H1 (cell line): ENCODE results near the gene WWC1. TPM values are rescaled to one million over a fixed set of nuclear protein-coding genes. Genes with fewer than 3 reads are reported as not detected.

Source experiments
- CTCF ChIA-PET: fragments of 300-600 bp; sonication (Branson Sonifier 250); formaldehyde crosslinking; loops from one replicate; lab custom pipeline; 2021; ENCODE audit not compliant: partially characterized antibody; lab: Charles Lee
- POLR2A ChIA-PET: fragments of 300-600 bp; sonication (Branson Sonifier 250); formaldehyde crosslinking; loops from one replicate; lab custom pipeline; 2021; ENCODE audit warnings: inconsistent platforms; ENCODE audit not compliant: partially characterized antibody; lab: Charles Lee
- DNase-seq, 2 experiments: peaks; one replicate each; pipeline versions ENCODE4 v3.0.0 to v3.0.0-alpha.2; 2010 to 2022; ENCODE audit warnings: low spot score in 2 of 2, low read depth in 1 of 2, mixed read lengths in 1 of 2
- FAIRE-seq: peaks from 2 replicates; lab custom pipeline; 2011; peaks lifted over from hg19 to GRCh38; lab: Jason Lieb, UNC
- H2AFZ ChIP-seq: 2 replicates; pipeline ENCODE4 v1.8.1; 2012; ENCODE audit warnings: low read length, inconsistent platforms
- H2AK5ac ChIP-seq: 2 replicates; pipeline ENCODE4 v1.6.1; 2013; ENCODE audit warnings: low read depth, low read length
- H2BK120ac ChIP-seq: replicated peaks from 2 replicates; pipeline ENCODE3; 2013; ENCODE audit warnings: low read depth, low read length, inconsistent platforms
- H2BK12ac ChIP-seq: 2 replicates; pipeline ENCODE4 v1.6.1; 2013; ENCODE audit warnings: low read depth, low read length
- H2BK15ac ChIP-seq: 2 replicates; pipeline ENCODE4 v1.6.1; 2013; ENCODE audit warnings: low read length
- H2BK20ac ChIP-seq: 2 replicates; pipeline ENCODE4 v1.6.1; 2013; ENCODE audit warnings: low read length
- H2BK5ac ChIP-seq: 2 replicates; pipeline ENCODE4 v1.6.1; 2013; ENCODE audit warnings: low read depth, low read length
- H3K14ac ChIP-seq: 2 replicates; pipeline ENCODE4 v1.6.1; 2013; ENCODE audit warnings: inconsistent platforms; ENCODE audit not compliant: insufficient read length
- H3K18ac ChIP-seq: 2 replicates; pipeline ENCODE4 v1.6.1; 2013; ENCODE audit warnings: low read length; ENCODE audit errors: extremely low read depth
- H3K23ac ChIP-seq: 2 replicates; pipeline ENCODE4 v1.6.1; 2013; ENCODE audit warnings: inconsistent platforms; ENCODE audit not compliant: insufficient read length
- H3K23me2 ChIP-seq: 2 replicates; pipeline ENCODE4 v1.6.1; 2013; ENCODE audit warnings: low read depth, low read length
- H3K27ac ChIP-seq: 2 replicates; pipeline ENCODE4 v1.6.1; 2011; ENCODE audit warnings: low read depth, low read length, inconsistent platforms
- H3K27me3 ChIP-seq, 4 experiments: replicated peaks in 1 of 4; 1 replicate in 1 of 4; 2 replicates in 3 of 4; pipeline versions ENCODE4 v1.6.1 to v1.8.1; 2011 to 2013; ENCODE audit warnings: low read length in 3 of 4, mild to moderate bottlenecking in 3 of 4, inconsistent platforms in 2 of 4, mixed read lengths in 2 of 4, moderate library complexity in 1 of 4; ENCODE audit not compliant: control insufficient read depth in 3 of 4, insufficient read depth in 3 of 4; ENCODE audit errors: extremely low read depth in 1 of 4
- H3K36me3 ChIP-seq, 4 experiments: 2 replicates each; pipeline versions ENCODE4 v1.6.1 to v1.8.1; 2011 to 2013; ENCODE audit warnings: mild to moderate bottlenecking in 4 of 4, low read length in 3 of 4, moderate library complexity in 2 of 4, control low read depth in 1 of 4, inconsistent platforms in 1 of 4; ENCODE audit not compliant: insufficient read depth in 4 of 4, control insufficient read depth in 2 of 4
- H3K4ac ChIP-seq: replicated peaks from 2 replicates; pipeline ENCODE3; 2013; ENCODE audit warnings: low read length, low read depth, mixed read lengths, inconsistent platforms; ENCODE audit not compliant: insufficient read length
- H3K4me1 ChIP-seq, 4 experiments: replicated peaks in 1 of 4; 1 replicate in 1 of 4; 2 replicates in 3 of 4; pipeline versions ENCODE4 v1.6.1 to v1.8.1; 2011 to 2013; ENCODE audit warnings: low read length in 3 of 4, inconsistent platforms in 2 of 4, mixed read lengths in 1 of 4; ENCODE audit not compliant: insufficient read depth in 4 of 4, control insufficient read depth in 3 of 4
- H3K4me2 ChIP-seq, 2 experiments: 2 replicates each; pipeline versions ENCODE4 v1.6.1 to v1.8.1; 2011 to 2013; ENCODE audit warnings: low read depth in 2 of 2, low read length in 2 of 2, control low read depth in 1 of 2, inconsistent platforms in 1 of 2, mild to moderate bottlenecking in 1 of 2; ENCODE audit not compliant: insufficient read depth in 1 of 2
- H3K4me3 ChIP-seq, 4 experiments: fragments of 200-600, 300-600 bp in 1 of 4; sonication (generic), shearing (Covaris generic), sonication (Bioruptor Twin) in 1 of 4; 2 replicates each; pipeline versions ENCODE4 v1.5.1 to v1.8.1; 2011 to 2016; ENCODE audit warnings: low read length in 4 of 4, low read depth in 3 of 4, control low read depth in 2 of 4, inconsistent platforms in 2 of 4, mild to moderate bottlenecking in 2 of 4, mixed read lengths in 1 of 4, moderate library complexity in 1 of 4; ENCODE audit not compliant: insufficient read depth in 2 of 4; ENCODE audit errors: extremely low read depth in 1 of 4
- H3K56ac ChIP-seq: replicated peaks from 2 replicates; pipeline ENCODE3; 2013; ENCODE audit warnings: low read depth, mild to moderate bottlenecking, mixed read lengths, low read length, inconsistent platforms; ENCODE audit not compliant: insufficient read length
- H3K79me1 ChIP-seq: 2 replicates; pipeline ENCODE4 v1.6.1; 2013; ENCODE audit warnings: low read depth, low read length, control low read depth
- H3K79me2 ChIP-seq, 2 experiments: 2 replicates each; pipeline versions ENCODE4 v1.6.1 to v1.8.1; 2012 to 2013; ENCODE audit warnings: low read length in 2 of 2, mild to moderate bottlenecking in 2 of 2, inconsistent platforms in 1 of 2; ENCODE audit not compliant: insufficient read depth in 2 of 2, control insufficient read depth in 1 of 2
- H3K9ac ChIP-seq, 4 experiments: replicated peaks in 1 of 4; 1 replicate in 1 of 4; 2 replicates in 3 of 4; pipeline versions ENCODE4 v1.6.1 to v1.8.1; 2011 to 2013; ENCODE audit warnings: low read depth in 3 of 4, low read length in 3 of 4, control low read depth in 2 of 4, mild to moderate bottlenecking in 2 of 4, moderate library complexity in 2 of 4, inconsistent platforms in 1 of 4; ENCODE audit errors: extremely low read depth in 1 of 4
- H3K9me3 ChIP-seq, 2 experiments: 2 replicates each; pipeline versions ENCODE4 v1.6.1 to v1.8.1; 2012 to 2013; ENCODE audit warnings: mild to moderate bottlenecking in 2 of 2, moderate library complexity in 2 of 2, control low read depth in 1 of 2, inconsistent platforms in 1 of 2, low read depth in 1 of 2, low read length in 1 of 2, mixed read lengths in 1 of 2; ENCODE audit not compliant: insufficient read depth in 2 of 2
- H4K20me1 ChIP-seq, 2 experiments: replicated peaks in 1 of 2; 2 replicates each; pipeline versions ENCODE3 to v1.8.1; 2011 to 2013; ENCODE audit warnings: inconsistent platforms in 2 of 2, low read length in 2 of 2, mild to moderate bottlenecking in 1 of 2; ENCODE audit not compliant: insufficient read depth in 2 of 2, control insufficient read depth in 1 of 2
- H4K5ac ChIP-seq: 2 replicates; pipeline ENCODE4 v1.6.1; 2013; ENCODE audit warnings: low read length, low read depth, mixed read lengths, inconsistent platforms; ENCODE audit not compliant: insufficient read length
- H4K8ac ChIP-seq: 2 replicates; pipeline ENCODE4 v1.8.0; 2013; ENCODE audit warnings: mild to moderate bottlenecking, moderate library complexity, low read length, inconsistent platforms; ENCODE audit not compliant: insufficient read depth; ENCODE audit errors: extremely low read depth
- H4K91ac ChIP-seq: replicated peaks from 2 replicates; pipeline ENCODE3; 2013; ENCODE audit warnings: low read length, mixed read lengths, inconsistent platforms; ENCODE audit not compliant: insufficient read length
- CBX5 ChIP-seq: fragments of 300-800, 300-1000 bp; sonication (generic); IDR thresholded peaks from 2 replicates; pipeline ENCODE4 v1.7.1; 2016; ENCODE audit warnings: antibody characterized with exemption, low read length, low read depth
- CEBPB ChIP-seq: IDR thresholded peaks from 2 replicates; pipeline ENCODE4 v1.6.1; 2012; ENCODE audit warnings: low read depth, low read length
- CHD1 ChIP-seq: IDR thresholded peaks from 2 replicates; pipeline ENCODE4 v1.6.1; 2012; ENCODE audit warnings: low read depth, low read length, improper control_type of control experiment
- HDAC2 ChIP-seq, 2 experiments: fragments of 300-600 bp in 1 of 2; sonication (generic) in 1 of 2; IDR thresholded peaks; 2 replicates each; pipeline ENCODE4 v1.6.1; 2011 to 2012; ENCODE audit warnings: low read depth in 2 of 2, low read length in 2 of 2, mild to moderate bottlenecking in 2 of 2, moderate library complexity in 2 of 2, borderline replicate concordance in 1 of 2, inconsistent platforms in 1 of 2
- HDAC6 ChIP-seq: IDR thresholded peaks from one replicate; pipeline ENCODE4 v1.7.1; 2012; ENCODE audit warnings: low read depth, mild to moderate bottlenecking, inconsistent platforms, low read length, moderate library complexity
- KDM1A ChIP-seq: fragments of 200-600, 300-600 bp; sonication (generic); IDR thresholded peaks from 2 replicates; pipeline ENCODE4 v1.7.1; 2016; ENCODE audit warnings: mild to moderate bottlenecking, low read length, borderline replicate concordance
- POLR2A ChIP-seq, 2 experiments: IDR thresholded peaks; 1 replicate in 1 of 2; 2 replicates in 1 of 2; pipeline ENCODE4 v1.6.1; 2011; ENCODE audit warnings: low read depth in 2 of 2, low read length in 2 of 2, mild to moderate bottlenecking in 2 of 2; ENCODE audit errors: control extremely low read depth in 1 of 2
- RXRA ChIP-seq: IDR thresholded peaks from 2 replicates; pipeline ENCODE4 v1.6.1; 2011; ENCODE audit warnings: low read depth, mild to moderate bottlenecking, low read length, moderate library complexity; ENCODE audit not compliant: insufficient read depth
- SRF ChIP-seq: IDR thresholded peaks from 2 replicates; pipeline ENCODE4 v1.6.1; 2011; ENCODE audit warnings: mild to moderate bottlenecking, low read depth, low read length, moderate library complexity
- WGBS, 2 experiments: shearing (Covaris generic) in 1 of 2; methylation state at CpG; one replicate each; pipeline versions ENCODE4 v1.1.6 to v1.1.7; 2013 to 2015; ENCODE audit warnings: low lambda C conversion rate in 2 of 2, mixed read lengths in 2 of 2, inconsistent platforms in 1 of 2, low coverage in 1 of 2, missing lambda C conversion rate in 1 of 2; ENCODE audit not compliant: insufficient replicate concordance in 2 of 2, insufficient coverage in 1 of 2, insufficient read length in 1 of 2; ENCODE audit errors: extremely low coverage in 1 of 2, missing lambda C conversion rate in 1 of 2; 5-methylcytosine and 5-hydroxymethylcytosine counted together
- polyA plus RNA-seq, 7 experiments: library from polyadenylated mRNA; depleted of rRNA in 3 of 7; stranded (reverse) in 5 of 7; unstranded in 2 of 7; fragments of >200 nt in 5 of 7; fragments of 200-250 nt in 2 of 7; gene quantifications; 1 replicate in 5 of 7; 2 replicates in 1 of 7; 4 replicates in 1 of 7; pipeline versions ENCODE4 v1.2.1 to v1.2.3, GENCODE V29; 2011 to 2013; ENCODE audit warnings: missing spikeins in 2 of 7, mixed read lengths in 2 of 7
- total RNA-seq: library from RNA; stranded (reverse); fragmentation: NEBNext Ultra II Directional; extraction: Animal tissue kit (Norgen Biotek cat#: 25700); gene quantifications from 2 replicates; pipeline ENCODE4 v1.2.1, GENCODE V29; 2021
- TF ChIP-seq, protein P1 (sequence below), 3 experiments: IDR thresholded peaks; 1 replicate in 2 of 3; 2 replicates in 1 of 3; pipeline versions ENCODE4 v1.5.1 to v1.6.1; 2011; ENCODE audit warnings: low read length in 3 of 3, mild to moderate bottlenecking in 3 of 3, inconsistent platforms in 2 of 3, low read depth in 1 of 3, moderate library complexity in 1 of 3; ENCODE audit not compliant: insufficient read depth in 1 of 3; ENCODE audit errors: control extremely low read depth in 1 of 3
- TF ChIP-seq, protein P2 (sequence below): IDR thresholded peaks from 2 replicates; pipeline ENCODE4 v1.6.1; 2011; ENCODE audit warnings: low read depth, mild to moderate bottlenecking, low read length; ENCODE audit not compliant: insufficient read depth

The WWC1 gene
- total and polyA plus RNA-seq, 2 of the 8 experiments (the other 6 are each of a cell fraction or from before 2014, with no cell fraction given) = 16.4 to 41.1 TPM

DNA sequence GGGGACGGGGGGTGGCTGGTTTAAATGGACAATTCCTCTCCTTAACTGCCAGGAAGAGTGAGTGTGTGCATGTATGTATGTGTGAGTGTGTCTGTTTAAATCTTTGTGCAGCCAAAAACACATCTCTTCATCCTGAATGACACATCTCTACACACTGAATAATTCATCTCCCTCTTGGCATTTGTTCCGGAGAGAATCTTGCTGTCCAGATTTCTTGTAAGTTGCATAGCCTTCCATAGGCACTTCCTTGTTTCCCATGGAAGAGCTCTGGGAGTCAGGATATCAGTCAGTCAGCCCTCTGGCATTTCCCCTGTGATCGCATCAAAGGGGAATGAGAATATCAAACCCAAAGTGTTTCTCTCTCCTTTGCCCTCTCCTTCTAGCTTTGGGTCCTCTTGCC lies 74.7 kb downstream of the WWC1 start:
- Histone ChIP-seq H3K23me2 (no peaks in the 10 kb centered on the region), H2BK20ac (no peak overlapping the region), H4K5ac (no peak overlapping the region), H3K56ac (no peak overlapping the region), H2AFZ (no peak overlapping the region), H3K14ac (no peak overlapping the region), H3K18ac (no peak overlapping the region), H3K9ac (no peak overlapping the region; a peak in 1 of 7 replicates), H3K4me3 (no peak overlapping the region), H2BK120ac (no peak overlapping the region), H3K4me2 (no peak overlapping the region), H2BK5ac (no peak overlapping the region), H3K23ac (no peak overlapping the region), H3K79me1 (peaks cover 8% of the 10 kb centered on the region), H3K27ac (no peak overlapping the region), H3K27me3 (no peaks in the 10 kb centered on the region), H3K4me1 (peaks cover 7 to 19% (median 13%) of the 10 kb centered on the region in 4 experiments), H4K91ac (no peak overlapping the region), H3K79me2 (peaks cover 0 to 29% of the 10 kb centered on the region in 2 experiments; a peak in 2 of 4 replicates), H3K36me3 (no peaks in the 10 kb centered on the region), H2BK12ac (no peak overlapping the region), H4K20me1 (peaks cover 1 to 5% of the 10 kb centered on the region in 2 experiments), H2AK5ac (no peak overlapping the region; the same call in 1 of the 2 replicates), H2BK15ac (no peak overlapping the region), H4K8ac (no peak overlapping the region), H3K4ac (no peak overlapping the region), H3K9me3 (no peaks in the 10 kb centered on the region)
- DNase-seq (no peak), FAIRE-seq (no peak)
- CTCF ChIA-PET = interaction anchor here (0.6 to 2.9 kb wide), 9 partner anchors 8 to 71 kb away, joined by 3 to 15 read pairs (median 3); no protein-coding TSS in a partner anchor
- POLR2A ChIA-PET = no interaction called here
- WGBS, 2 experiments = 83% methylated on average over 3 of the region's 3 CpGs; no CpG with 5 or more reads in 1 of the 2 experiments
- TF ChIP-seq HDAC2 (IDR thresholded peaks at IDR 0.05; ENCODE audit: borderline replicate concordance in 1 of 2, low read depth in 2 of 2, low read length in 2 of 2) = no peak
- TF ChIP-seq, protein P1, sequence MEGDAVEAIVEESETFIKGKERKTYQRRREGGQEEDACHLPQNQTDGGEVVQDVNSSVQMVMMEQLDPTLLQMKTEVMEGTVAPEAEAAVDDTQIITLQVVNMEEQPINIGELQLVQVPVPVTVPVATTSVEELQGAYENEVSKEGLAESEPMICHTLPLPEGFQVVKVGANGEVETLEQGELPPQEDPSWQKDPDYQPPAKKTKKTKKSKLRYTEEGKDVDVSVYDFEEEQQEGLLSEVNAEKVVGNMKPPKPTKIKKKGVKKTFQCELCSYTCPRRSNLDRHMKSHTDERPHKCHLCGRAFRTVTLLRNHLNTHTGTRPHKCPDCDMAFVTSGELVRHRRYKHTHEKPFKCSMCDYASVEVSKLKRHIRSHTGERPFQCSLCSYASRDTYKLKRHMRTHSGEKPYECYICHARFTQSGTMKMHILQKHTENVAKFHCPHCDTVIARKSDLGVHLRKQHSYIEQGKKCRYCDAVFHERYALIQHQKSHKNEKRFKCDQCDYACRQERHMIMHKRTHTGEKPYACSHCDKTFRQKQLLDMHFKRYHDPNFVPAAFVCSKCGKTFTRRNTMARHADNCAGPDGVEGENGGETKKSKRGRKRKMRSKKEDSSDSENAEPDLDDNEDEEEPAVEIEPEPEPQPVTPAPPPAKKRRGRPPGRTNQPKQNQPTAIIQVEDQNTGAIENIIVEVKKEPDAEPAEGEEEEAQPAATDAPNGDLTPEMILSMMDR (IDR thresholded peaks at IDR 0.05; ENCODE audit: control extremely low read depth in 1 of 3, insufficient read depth in 1 of 3, low read depth in 1 of 3, low read length in 3 of 3) = no peak
- no peak for TF ChIP-seq HDAC6
- no peak for TF ChIP-seq RXRA
- no peak for TF ChIP-seq CEBPB
- no peak for TF ChIP-seq KDM1A
- TF ChIP-seq CHD1 = no peak
- no peak for TF ChIP-seq POLR2A (IDR thresholded peaks at IDR 0.05; ENCODE audit: control extremely low read depth in 1 of 2, low read depth in 2 of 2, low read length in 2 of 2)
- no peak for TF ChIP-seq CBX5
- no peak for TF ChIP-seq SRF
- TF ChIP-seq, protein P2, sequence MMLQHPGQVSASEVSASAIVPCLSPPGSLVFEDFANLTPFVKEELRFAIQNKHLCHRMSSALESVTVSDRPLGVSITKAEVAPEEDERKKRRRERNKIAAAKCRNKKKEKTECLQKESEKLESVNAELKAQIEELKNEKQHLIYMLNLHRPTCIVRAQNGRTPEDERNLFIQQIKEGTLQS = no peak
